ENCODE data around the gene KCNJ15.

Gene KCNJ15

DNA sequence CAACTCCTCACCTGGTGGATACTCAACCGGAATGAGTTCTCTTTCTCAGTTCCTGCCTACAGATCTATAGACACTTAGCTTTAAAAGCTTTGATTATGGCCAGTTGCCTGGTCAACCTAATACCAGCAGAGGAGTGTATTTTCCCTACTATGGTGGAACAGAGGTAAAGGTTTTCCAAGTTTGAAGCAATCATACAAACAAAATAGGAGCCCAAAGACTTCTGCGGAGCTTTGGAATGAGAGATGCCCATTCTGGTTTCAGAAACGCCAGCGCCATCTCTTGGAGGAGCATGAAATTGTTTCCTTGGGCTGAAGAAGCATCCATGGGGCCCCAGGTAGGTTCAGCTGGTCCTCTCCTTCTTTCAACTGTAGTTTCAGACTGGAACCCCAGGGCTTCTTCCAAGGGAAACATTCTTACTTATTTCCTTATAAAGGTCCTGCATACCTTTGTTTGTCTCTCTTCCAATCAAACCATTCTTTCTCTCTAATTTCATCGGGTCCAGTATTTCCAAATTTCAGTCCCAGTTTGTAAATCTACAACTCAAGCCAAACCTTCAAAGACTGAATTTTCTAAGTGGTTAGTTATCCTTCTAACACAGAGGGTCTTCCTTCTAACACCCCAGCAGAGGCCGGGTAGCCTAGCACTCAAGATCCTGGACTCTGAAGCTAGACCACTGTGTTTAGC, 95.9 kb downstream of the KCNJ15 start:
- peak in 3 of 4 experiments; percentile 23 to 35 (median 26) for DNase-seq (ENCODE audit: low read depth in 4 of 4, low spot score in 1 of 4)

DNA sequence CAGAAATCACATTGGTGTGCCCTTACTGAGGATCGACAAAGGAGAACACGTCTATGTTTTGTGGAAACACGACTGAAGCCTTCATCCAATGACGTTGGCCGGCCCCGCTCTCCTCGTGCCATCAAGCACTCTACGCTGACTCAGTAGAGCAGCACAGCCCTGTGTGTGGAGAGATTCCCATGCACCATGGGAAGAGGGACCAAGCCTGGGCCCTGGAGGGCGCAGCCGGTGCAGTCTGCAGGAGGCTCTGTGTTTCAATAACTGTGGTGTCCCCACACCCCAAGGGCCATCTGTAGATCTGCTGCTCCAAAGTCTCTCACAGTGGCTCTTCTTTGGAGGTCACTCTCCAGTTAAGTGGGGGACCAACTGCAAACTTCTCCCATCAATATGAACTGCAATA, 97.4 kb downstream of the KCNJ15 start:
- DNase-seq (ENCODE audit: low read depth in 4 of 4, low spot score in 1 of 4) = no peak

DNA sequence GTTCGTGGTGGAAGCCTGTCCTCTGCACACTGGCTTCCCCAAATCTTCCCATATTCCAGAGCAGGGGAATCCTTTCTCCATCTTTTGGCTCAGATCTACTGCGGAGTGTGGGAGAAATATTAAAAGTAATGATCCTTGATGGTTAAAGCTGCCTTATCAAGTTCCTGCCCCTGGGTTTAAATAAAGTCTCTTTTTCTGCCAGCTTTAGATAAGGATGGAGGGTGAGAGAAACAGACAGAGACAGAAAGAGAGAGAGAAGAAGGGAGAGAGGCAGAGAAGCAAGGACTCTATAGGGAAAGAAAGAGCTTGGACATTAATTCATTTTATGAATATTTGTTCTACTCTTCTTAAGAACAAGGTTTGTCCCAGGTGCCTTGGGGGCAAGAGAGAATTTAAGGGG, 98.0 kb downstream of the KCNJ15 start:
- no peak for DNase-seq (ENCODE audit: low read depth in 4 of 4, low spot score in 1 of 4)

DNA sequence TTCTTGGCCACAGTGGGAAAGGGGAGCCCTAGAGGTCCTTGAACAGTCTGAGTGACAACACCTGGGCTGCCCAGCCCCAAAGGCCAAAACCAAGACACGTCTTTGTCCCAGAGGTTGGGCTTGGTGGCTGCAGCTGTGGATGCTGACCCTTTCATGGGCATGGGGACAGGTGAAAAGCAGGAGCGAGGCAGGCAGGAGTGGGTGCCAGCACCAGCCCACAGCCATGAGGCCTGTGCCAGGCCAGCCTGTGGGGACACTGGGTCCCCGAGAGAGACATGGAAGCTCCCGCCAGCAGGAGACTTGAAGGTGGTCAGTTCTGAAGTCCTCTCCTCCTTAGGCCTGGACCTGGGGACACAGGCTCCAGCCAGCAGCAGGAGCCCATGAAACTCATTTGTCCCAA, 98.6 kb downstream of the KCNJ15 start:
- DNase-seq (ENCODE audit: low read depth in 4 of 4, low spot score in 1 of 4) = no peak

DNA sequence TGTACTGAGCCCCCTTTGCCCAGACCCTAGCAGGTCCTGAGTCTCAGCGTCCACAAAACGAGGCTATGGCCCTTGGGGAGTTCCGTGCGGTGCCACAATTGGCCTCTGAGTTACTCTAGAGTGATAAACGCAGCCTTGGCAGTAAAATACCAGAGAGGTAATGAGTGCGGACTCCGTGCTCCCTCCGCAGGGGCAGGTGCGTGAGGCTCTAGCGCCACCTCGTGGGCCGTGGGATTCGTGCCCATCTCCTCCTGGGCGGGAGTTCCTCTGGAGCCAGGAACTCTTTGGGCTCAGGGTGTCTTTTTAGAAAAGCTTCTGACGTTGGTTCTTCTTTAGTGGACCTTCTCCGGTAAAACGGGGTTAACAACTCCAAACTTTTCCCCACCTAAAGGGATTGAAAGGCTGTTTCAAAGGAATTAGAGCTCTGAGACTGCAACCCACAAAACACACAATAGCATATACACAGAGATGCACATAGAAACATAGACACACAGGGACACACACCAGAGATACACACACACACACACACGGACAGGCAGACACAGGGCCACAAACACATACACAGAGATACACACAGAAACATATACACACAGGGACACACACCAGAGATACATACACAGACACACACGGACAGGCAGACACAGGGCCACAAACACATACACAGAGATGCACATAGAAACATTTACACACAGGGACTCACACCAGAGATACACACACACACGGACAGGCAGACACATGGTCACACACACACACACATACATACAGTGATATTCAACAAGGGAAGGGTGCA, 99.4 kb downstream of the KCNJ15 start:
- peak; percentile 52 to 69 (median 59) for DNase-seq (ENCODE audit: low read depth in 4 of 4, low spot score in 1 of 4)

Measured in stimulated activated CD4-positive, alpha-beta T cell treated with anti-CD3 and anti-CD28 coated beads, Interleukin-1b, Interleukin-23, amount 100 ng/mL, for 24 hours (primary cell).